ENCODE results near the gene CD70.
A peak's percentile ranks its signal among the peaks of the same experiment; 100 is the strongest.
"Not testable (repeated sequence)": the region's sequence is repeated elsewhere in the genome, so short reads cannot be mapped to it uniquely, and the experiment has no call there.

Gene CD70

DNA sequence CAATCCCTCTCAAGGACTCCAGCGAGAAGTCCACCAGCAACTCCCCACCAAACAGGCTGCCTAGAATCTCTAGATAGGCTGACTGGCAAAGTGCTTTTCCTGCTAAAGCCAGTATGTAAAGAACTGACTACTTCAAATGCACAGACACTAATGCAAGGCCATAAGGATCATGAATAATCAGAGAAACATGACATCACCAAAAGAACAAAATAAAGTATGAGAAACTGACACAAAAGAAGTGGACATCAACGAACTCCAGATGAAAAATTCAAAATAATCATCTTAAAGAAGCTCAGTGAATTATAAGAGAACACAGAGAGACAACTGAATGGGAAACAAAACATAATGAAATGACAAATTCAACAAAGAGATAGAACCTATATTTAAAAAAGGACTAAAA lies 26.4 kb upstream of the CD70 start:
- no peak overlapping the region for H3K4me3 ChIP-seq (ENCODE audit: control insufficient read depth, low read depth, low read length)
- TF ChIP-seq, protein P1, sequence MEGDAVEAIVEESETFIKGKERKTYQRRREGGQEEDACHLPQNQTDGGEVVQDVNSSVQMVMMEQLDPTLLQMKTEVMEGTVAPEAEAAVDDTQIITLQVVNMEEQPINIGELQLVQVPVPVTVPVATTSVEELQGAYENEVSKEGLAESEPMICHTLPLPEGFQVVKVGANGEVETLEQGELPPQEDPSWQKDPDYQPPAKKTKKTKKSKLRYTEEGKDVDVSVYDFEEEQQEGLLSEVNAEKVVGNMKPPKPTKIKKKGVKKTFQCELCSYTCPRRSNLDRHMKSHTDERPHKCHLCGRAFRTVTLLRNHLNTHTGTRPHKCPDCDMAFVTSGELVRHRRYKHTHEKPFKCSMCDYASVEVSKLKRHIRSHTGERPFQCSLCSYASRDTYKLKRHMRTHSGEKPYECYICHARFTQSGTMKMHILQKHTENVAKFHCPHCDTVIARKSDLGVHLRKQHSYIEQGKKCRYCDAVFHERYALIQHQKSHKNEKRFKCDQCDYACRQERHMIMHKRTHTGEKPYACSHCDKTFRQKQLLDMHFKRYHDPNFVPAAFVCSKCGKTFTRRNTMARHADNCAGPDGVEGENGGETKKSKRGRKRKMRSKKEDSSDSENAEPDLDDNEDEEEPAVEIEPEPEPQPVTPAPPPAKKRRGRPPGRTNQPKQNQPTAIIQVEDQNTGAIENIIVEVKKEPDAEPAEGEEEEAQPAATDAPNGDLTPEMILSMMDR (conservative IDR thresholded peaks at IDR 0.05; ENCODE audit: control insufficient read depth, insufficient read depth, low read depth, low read length), result no peak
- no peak for DNase-seq (ENCODE audit: low read depth)

DNA sequence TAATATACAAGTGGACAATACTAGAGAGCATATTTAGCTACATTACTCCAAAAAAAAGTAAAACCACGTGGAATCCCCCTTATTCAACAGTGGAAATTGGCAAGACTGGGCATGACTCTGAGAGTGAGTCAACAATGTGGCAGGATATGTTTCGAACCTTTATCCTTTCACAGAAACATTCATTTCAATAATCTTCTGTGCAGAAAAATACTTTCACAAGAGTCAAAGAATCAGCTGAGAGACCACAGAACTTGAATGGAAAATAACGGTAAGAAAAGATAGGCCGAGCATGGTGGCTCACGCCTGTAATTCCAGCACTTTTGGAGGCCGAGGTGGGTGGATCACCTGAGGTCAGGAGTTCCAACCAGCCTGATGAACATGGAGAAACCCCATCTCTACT lies 25.1 kb upstream of the CD70 start:
- DNase-seq (ENCODE audit: low read depth), result peak; percentile 49
- no peak overlapping the region for H3K4me3 ChIP-seq (ENCODE audit: control insufficient read depth, low read depth, low read length)
- TF ChIP-seq, protein P1 (conservative IDR thresholded peaks at IDR 0.05; ENCODE audit: control insufficient read depth, insufficient read depth, low read depth, low read length), result no peak

DNA sequence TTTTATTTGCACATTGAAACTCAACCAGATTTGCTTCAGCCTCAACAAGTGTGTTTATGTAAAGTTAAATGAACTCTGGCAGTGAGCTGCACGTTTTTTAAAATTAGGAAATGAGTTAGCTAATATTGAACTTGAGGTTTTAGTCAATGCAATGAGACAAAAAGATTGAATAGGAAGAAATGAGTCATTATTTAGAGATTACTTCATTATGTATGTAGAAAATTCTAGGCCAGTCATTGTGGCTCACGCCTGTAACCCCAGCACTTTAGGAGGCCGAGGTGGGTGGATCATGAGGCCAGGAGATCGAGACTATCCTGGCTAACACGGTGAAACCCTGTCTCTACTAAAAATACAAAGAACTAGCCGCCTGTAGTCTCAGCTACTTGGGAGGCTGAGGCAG lies 22.8 kb upstream of the CD70 start:
- no peak overlapping the region for H3K4me3 ChIP-seq (ENCODE audit: control insufficient read depth, low read depth, low read length)
- TF ChIP-seq, protein P1 (conservative IDR thresholded peaks at IDR 0.05; ENCODE audit: control insufficient read depth, insufficient read depth, low read depth, low read length), result no peak
- DNase-seq (ENCODE audit: low read depth), result peak; percentile 74

DNA sequence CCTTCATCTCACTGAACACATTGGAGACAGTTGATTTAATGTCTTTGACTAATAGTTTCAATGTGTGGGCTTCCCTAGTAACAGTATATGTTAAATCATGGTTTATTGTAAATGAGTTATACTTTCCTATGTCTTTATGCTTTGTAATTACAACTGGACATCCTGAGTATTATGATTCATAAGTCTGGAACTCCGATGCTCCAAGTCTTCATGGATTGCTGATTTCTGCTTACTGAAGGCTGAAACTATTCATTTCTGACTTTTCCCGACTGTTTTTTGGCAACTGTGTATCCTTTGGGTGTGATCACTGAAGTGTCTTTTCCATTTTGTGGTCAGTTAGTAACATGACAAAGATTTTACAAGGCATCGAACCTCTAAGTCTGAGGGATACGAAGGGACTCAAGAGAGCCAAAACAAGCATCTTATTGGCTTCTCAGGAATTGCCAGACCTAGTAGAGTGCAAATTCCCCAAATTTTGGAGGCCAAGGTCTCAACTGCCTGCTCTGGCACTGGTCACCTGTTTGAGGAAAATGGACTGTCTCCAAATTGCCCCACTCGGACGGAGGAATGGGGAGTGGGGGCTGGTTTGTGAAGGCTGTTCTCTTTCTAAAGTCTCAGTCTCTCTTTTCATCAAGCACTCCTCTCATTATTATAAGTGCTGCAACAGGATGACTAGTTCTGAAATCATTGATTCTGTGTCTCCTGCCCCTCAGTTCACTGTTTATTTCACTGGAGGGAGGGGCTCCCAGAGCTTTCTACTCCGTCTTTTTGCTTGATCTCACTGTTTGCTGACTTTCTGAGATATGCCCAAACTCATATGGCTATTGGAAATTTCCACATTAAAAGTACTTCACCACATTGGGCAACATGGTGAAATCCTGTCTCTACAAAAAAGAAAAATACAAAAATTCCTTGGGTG lies 20.2 kb upstream of the CD70 start:
- TF ChIP-seq, protein P1 (conservative IDR thresholded peaks at IDR 0.05; ENCODE audit: control insufficient read depth, insufficient read depth, low read depth, low read length), result no peak
- DNase-seq (ENCODE audit: low read depth), result peak; percentile 98
- no peak overlapping the region for H3K4me3 ChIP-seq (ENCODE audit: control insufficient read depth, low read depth, low read length)

DNA sequence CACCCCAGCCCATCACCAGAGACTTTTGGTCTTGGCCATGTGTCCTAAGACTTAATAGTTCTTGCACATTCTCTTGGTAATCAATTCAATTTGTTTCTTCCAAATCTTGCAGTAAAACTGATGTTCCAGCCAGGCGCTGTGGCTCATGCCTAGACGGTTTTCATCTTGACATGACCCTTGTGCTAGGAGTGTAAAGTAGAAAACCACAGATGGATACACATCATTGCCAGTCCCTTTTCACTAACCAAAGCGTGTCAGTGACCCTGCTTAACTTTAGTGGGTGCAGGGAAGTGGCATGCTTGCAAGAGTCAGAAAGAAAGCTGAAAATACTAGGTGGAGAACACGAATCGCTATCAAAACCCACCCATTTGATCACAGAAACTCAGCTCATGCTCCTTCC lies 18.0 kb upstream of the CD70 start:
- TF ChIP-seq, protein P1 (conservative IDR thresholded peaks at IDR 0.05; ENCODE audit: control insufficient read depth, insufficient read depth, low read depth, low read length), result no peak
- no peak overlapping the region for H3K4me3 ChIP-seq (ENCODE audit: control insufficient read depth, low read depth, low read length)
- peak; percentile 10 for DNase-seq (ENCODE audit: low read depth)

DNA sequence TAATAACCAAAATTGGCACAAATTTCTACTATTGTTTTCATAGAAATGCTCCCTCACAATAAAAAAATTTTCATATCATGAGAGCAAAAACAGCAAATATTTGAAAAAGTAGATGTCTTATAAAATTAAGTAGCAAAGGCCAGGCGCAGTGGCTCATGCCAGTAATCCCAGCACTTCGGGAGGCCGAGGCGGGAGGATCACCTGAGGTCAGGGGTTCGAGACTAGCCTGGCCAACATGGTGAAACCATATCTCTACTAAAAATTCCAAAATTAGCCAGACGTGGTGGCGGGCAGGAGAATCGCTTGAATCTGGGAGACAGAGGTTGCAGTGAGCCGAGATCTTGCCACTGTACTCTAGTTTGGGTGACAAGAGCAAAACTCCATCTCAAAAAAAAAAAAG lies 17.2 kb upstream of the CD70 start:
- not testable (repeated sequence) for H3K4me3 ChIP-seq (ENCODE audit: control insufficient read depth, low read depth, low read length); DNase-seq (ENCODE audit: low read depth)

DNA sequence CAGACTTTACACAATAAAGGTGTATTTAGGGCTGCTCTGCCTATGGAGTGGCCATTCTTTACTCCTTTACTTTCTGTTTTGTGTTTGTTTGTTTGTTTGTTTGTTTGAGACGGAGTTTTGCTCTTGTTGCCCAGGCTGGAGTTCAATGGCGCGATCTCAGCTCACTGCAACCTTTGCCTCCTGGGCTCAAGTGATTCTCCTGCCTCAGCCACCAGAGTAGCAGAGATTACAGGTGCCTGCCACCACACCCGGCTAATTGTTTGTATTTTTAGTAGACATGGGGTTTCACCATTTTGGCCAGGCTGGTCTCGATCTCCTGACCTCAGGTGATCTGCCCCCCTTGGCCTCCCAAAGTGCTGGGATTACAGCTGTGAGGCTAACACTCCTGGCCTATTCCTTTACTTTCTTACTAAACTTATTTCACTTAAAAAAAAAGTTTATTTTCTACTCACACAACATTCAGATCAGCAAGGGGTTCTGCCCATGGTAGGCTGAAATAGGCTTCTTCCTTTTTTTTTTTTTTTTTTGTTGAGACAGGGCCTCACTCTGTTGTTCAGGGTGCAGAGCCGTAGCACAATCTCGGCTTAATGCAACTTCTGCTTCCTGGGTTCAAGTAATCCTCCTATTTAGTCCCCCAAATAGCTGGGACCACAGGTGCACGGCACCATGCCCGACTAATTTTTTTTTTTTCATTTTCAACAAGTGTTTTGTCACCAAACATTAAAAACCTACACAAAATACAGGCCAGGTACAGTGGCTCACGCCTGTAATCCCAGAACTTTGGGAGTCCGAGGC lies 15.5 kb upstream of the CD70 start:
- not testable (repeated sequence) for DNase-seq (ENCODE audit: low read depth); H3K4me3 ChIP-seq (ENCODE audit: control insufficient read depth, low read depth, low read length)
